Measurements from ENCODE around the gene TNNC2. TPM values are rescaled to one million over a fixed set of nuclear protein-coding genes. Genes with fewer than 3 reads are reported as not detected.

TNNC2 gene
- total RNA-seq, 4 donors from 2014 or later = 1.4 to 10.7 (median 2.6) TPM; not detected in 1

GRCh38 chr20:45819466-45819865 lies 7.6 kb downstream of the TNNC2 start:
- WGBS, 2 donors = 88 to 90% methylated on average over 4 of the region's 4 CpGs
- H3K4me3 ChIP-seq (ENCODE audit: low read depth, poor library complexity, severe bottlenecking) = no peak overlapping the region
- no peak for TF ChIP-seq POLR2A (IDR thresholded peaks at IDR 0.05)
- no peak for TF ChIP-seq CTCF (IDR thresholded peaks at IDR 0.05)
- intact Hi-C loops (cut with DNase I; ENCODE audit: low total_unique reads) = no loop called here
- DNase-seq (ENCODE audit: low spot score in 2 of 2) = no peak

- no peak overlapping the region for H3K4me3 ChIP-seq (ENCODE audit: low read depth, poor library complexity, severe bottlenecking)
- DNase-seq (ENCODE audit: low spot score in 2 of 2) = no peak
- 87 to 95% methylated on average over 3 of the region's 3 CpGs for WGBS, 2 donors
- intact Hi-C loops (cut with DNase I; ENCODE audit: low total_unique reads) = no loop called here
- TF ChIP-seq CTCF (IDR thresholded peaks at IDR 0.05) = no peak
- TF ChIP-seq POLR2A (IDR thresholded peaks at IDR 0.05) = no peak
These were observed 8.9 kb downstream of the TNNC2 start for GRCh38 chr20:45818239-45818638.

GRCh38 chr20:45817376-45818194 lies 9.5 kb downstream of the TNNC2 start:
- WGBS, 2 donors = 60 to 61% methylated on average over 9 of the region's 9 CpGs
- no peak overlapping the region for H3K4me3 ChIP-seq (ENCODE audit: low read depth, poor library complexity, severe bottlenecking)
- TF ChIP-seq POLR2A (IDR thresholded peaks at IDR 0.05) (no peak), CTCF (IDR thresholded peaks at IDR 0.05) (no peak)
- intact Hi-C loops (cut with DNase I; ENCODE audit: low total_unique reads) = no loop called here
- no peak for DNase-seq (ENCODE audit: low spot score in 2 of 2)

- 88 to 89% methylated on average over 3 of the region's 3 CpGs for WGBS, 2 donors
- H3K4me3 ChIP-seq (ENCODE audit: low read depth, poor library complexity, severe bottlenecking) = no peak overlapping the region
- TF ChIP-seq POLR2A (IDR thresholded peaks at IDR 0.05) = no peak
- intact Hi-C loops (cut with DNase I; ENCODE audit: low total_unique reads) = no loop called here
- DNase-seq (ENCODE audit: low spot score in 2 of 2) = no peak
These were observed 10.2 kb downstream of the TNNC2 start for GRCh38 chr20:45816951-45817350.

- intact Hi-C loops (cut with DNase I; ENCODE audit: low total_unique reads) = no loop called here
- no peak for DNase-seq (ENCODE audit: low spot score in 2 of 2)
- TF ChIP-seq CTCF (IDR thresholded peaks at IDR 0.05) (no peak), POLR2A (IDR thresholded peaks at IDR 0.05) (no peak)
- 82 to 92% methylated on average over 3 of the region's 3 CpGs for WGBS, 2 donors
- H3K4me3 ChIP-seq (ENCODE audit: low read depth, poor library complexity, severe bottlenecking) = no peak overlapping the region
These were observed 12.8 kb downstream of the TNNC2 start for GRCh38 chr20:45814314-45814713.

GRCh38 chr20:45813489-45813888 lies 13.6 kb downstream of the TNNC2 start:
- DNase-seq (ENCODE audit: low spot score in 2 of 2) = no peak
- TF ChIP-seq CTCF (IDR thresholded peaks at IDR 0.05) = no peak
- no peak for TF ChIP-seq POLR2A (IDR thresholded peaks at IDR 0.05)
- 68 to 70% methylated on average over 7 of the region's 7 CpGs for WGBS, 2 donors
- H3K4me3 ChIP-seq (ENCODE audit: low read depth, poor library complexity, severe bottlenecking) = no peak overlapping the region
- intact Hi-C loops (cut with DNase I; ENCODE audit: low total_unique reads) = no loop called here

All from lower leg skin (tissue), 4 donors.